K562 (cell line): Measurements from ENCODE around the gene ULK3. TPM values are rescaled to one million over a fixed set of nuclear protein-coding genes. Genes with fewer than 3 reads are reported as not detected.

Source experiments
- ATAC-seq: fragments of 200-7000 bp; cut with Tn5 transposase; 3 replicates; pipeline ENCODE4 v1.9.1; 2020; ENCODE audit warnings: moderate library complexity
- BruUV-seq: library from RNA; stranded (reverse); fragments of 400-500 nt; replicated peaks from 2 replicates; lab custom pipeline; 2021; lab: Mats Ljungman, UMichigan
- CTCF ChIA-PET: fragments of 300-600 bp; formaldehyde crosslinking; extraction: SDS; loops from one replicate; lab custom pipeline; 2021; ENCODE audit warnings: low intra/inter-chr PET ratio; lab: Yijun Ruan, JAX
- POLR2A ChIA-PET: fragments of 300-600, 350-650 bp; sonication (Branson Sonifier 250); formaldehyde crosslinking; extraction: SDS; loops from one replicate; lab custom pipeline; 2021; ENCODE audit warnings: antibody characterized with exemption, inconsistent platforms; lab: Yijun Ruan, JAX
- DNase-seq, 4 experiments: peaks; one replicate each; pipeline versions ENCODE4 v3.0.0 to v3.0.0-alpha.2; 2011 to 2018; ENCODE audit warnings: low spot score in 3 of 4, mixed read lengths in 3 of 4; ENCODE audit errors: extremely low read depth in 1 of 4
- FAIRE-seq: peaks from 2 replicates; lab custom pipeline; 2011; peaks lifted over from hg19 to GRCh38; lab: Jason Lieb, UNC
- H2AFZ ChIP-seq: 2 replicates; pipeline ENCODE4 v1.6.0; 2011; ENCODE audit warnings: low read depth, low read length, control low read depth, inconsistent platforms
- H3K27ac ChIP-seq: fragments of 200-600 bp; 3 replicates; pipeline ENCODE4 v1.8.0; 2011; ENCODE audit warnings: low read depth, mild to moderate bottlenecking, control low read depth, inconsistent platforms, low read length, moderate library complexity, mixed read lengths; ENCODE audit errors: extremely low read depth
- H3K27me3 ChIP-seq, 2 experiments: fragments of 300-600 bp in 1 of 2; 2 replicates in 1 of 2; 3 replicates in 1 of 2; pipeline versions ENCODE4 v1.6.0 to v1.8.0; 2011; ENCODE audit warnings: inconsistent platforms in 2 of 2, low read length in 2 of 2, mild to moderate bottlenecking in 1 of 2, mixed read lengths in 1 of 2, moderate library complexity in 1 of 2; ENCODE audit not compliant: control insufficient read depth in 2 of 2, insufficient read depth in 2 of 2
- H3K36me3 ChIP-seq: fragments of 300-600 bp; 3 replicates; pipeline ENCODE4 v1.8.0; 2011; ENCODE audit warnings: mild to moderate bottlenecking, low read length, inconsistent platforms; ENCODE audit not compliant: control insufficient read depth, insufficient read depth
- H3K4me1 ChIP-seq, 2 experiments: fragments of 200-600 bp in 1 of 2; replicated peaks in 1 of 2; 2 replicates in 1 of 2; 3 replicates in 1 of 2; pipeline versions ENCODE4 v1.5.1 to v1.8.0; 2011; ENCODE audit warnings: inconsistent platforms in 2 of 2, low read length in 2 of 2, mild to moderate bottlenecking in 1 of 2, mixed read lengths in 1 of 2, moderate library complexity in 1 of 2; ENCODE audit not compliant: control insufficient read depth in 2 of 2, insufficient read depth in 2 of 2
- H3K4me2 ChIP-seq: 2 replicates; pipeline ENCODE4 v1.6.1; 2011; ENCODE audit warnings: low read length, control low read depth, inconsistent platforms, mixed read lengths; ENCODE audit not compliant: insufficient read depth
- H3K4me3 ChIP-seq: fragments of 200-600 bp; sonication (generic), shearing (Covaris generic); 2 replicates; pipeline ENCODE4 v1.5.1; 2016; ENCODE audit warnings: control low read depth, inconsistent platforms
- H3K79me2 ChIP-seq: fragments of 200-600 bp; 3 replicates; pipeline ENCODE4 v1.8.0; 2011; ENCODE audit warnings: low read length, inconsistent platforms; ENCODE audit not compliant: control insufficient read depth, insufficient read depth
- H3K9ac ChIP-seq, 2 experiments: 2 replicates each; pipeline versions ENCODE4 v1.6.0 to v1.6.1; 2011; ENCODE audit warnings: low read depth in 2 of 2, low read length in 2 of 2, control low read depth in 1 of 2, inconsistent platforms in 1 of 2, mild to moderate bottlenecking in 1 of 2, mixed read lengths in 1 of 2; ENCODE audit not compliant: insufficient read depth in 1 of 2
- H3K9me1 ChIP-seq: one replicate; pipeline ENCODE4 v1.6.0; 2011; ENCODE audit warnings: inconsistent platforms, mild to moderate bottlenecking, low read length, moderate library complexity; ENCODE audit not compliant: control insufficient read depth, insufficient read depth
- H3K9me3 ChIP-seq: replicated peaks from 2 replicates; pipeline ENCODE4 v1.5.1; 2011; ENCODE audit warnings: low read depth, low read length, inconsistent platforms; ENCODE audit not compliant: control insufficient read depth, insufficient read depth
- H4K20me1 ChIP-seq: replicated peaks from 2 replicates; pipeline ENCODE4 v1.6.1; 2011; ENCODE audit warnings: low read length, inconsistent platforms, mixed read lengths; ENCODE audit not compliant: control insufficient read depth, insufficient read depth
- CBFA2T2 ChIP-seq: fragments of 450-650 bp; conservative IDR thresholded peaks from 2 replicates; pipeline ENCODE4 v1.6.1; 2017; ENCODE audit warnings: mild to moderate bottlenecking
- CBX1 ChIP-seq: sonication (generic); IDR thresholded peaks from 2 replicates; pipeline ENCODE4 v1.6.1; 2016; ENCODE audit warnings: antibody characterized with exemption, low read depth, mild to moderate bottlenecking
- CBX3 ChIP-seq, 2 experiments: IDR thresholded peaks; 1 replicate in 1 of 2; 2 replicates in 1 of 2; pipeline ENCODE4 v1.6.1; 2012; ENCODE audit warnings: inconsistent platforms in 2 of 2, low read length in 2 of 2, borderline replicate concordance in 1 of 2, control low read depth in 1 of 2
- CBX5 ChIP-seq: IDR thresholded peaks from 2 replicates; pipeline ENCODE4 v1.6.1; 2014; ENCODE audit warnings: low read depth, borderline replicate concordance
- HINFP ChIP-seq: fragments of 450-650 bp; conservative IDR thresholded peaks from 2 replicates; pipeline ENCODE4 v1.6.1; 2016; ENCODE audit warnings: missing genetic modification characterization, low read depth, mild to moderate bottlenecking, control low read depth, missing compliant biosample characterization
- RFX7 ChIP-seq: fragments of 250-450 bp; sonication (Bioruptor Pico); IDR thresholded peaks from 2 replicates; pipeline ENCODE4 v1.5.1; 2021; ENCODE audit warnings: mild to moderate bottlenecking
- SPI1 ChIP-seq: IDR thresholded peaks from 2 replicates; pipeline ENCODE4 v1.6.1; 2011; ENCODE audit warnings: low read depth, low read length, control low read depth, borderline replicate concordance
- SUPT5H ChIP-seq: fragments of 450-650 bp; IDR thresholded peaks from 2 replicates; pipeline ENCODE4 v1.6.1; 2016
- TCF3 ChIP-seq: sonication (generic); formaldehyde crosslinking; IDR thresholded peaks from 2 replicates; pipeline ENCODE4 v1.4.0; 2020; ENCODE audit warnings: mild to moderate bottlenecking, missing genetic modification reagents
- TRIM24 ChIP-seq, 2 experiments: fragments of 450-650 bp; IDR thresholded peaks; 2 replicates each; pipeline ENCODE4 v1.6.1; 2016
- TRIM28 ChIP-seq: fragments of 450-650 bp; IDR thresholded peaks from 2 replicates; pipeline ENCODE4 v1.6.1; 2017
- TSC22D4 ChIP-seq: fragments of 450-650 bp; IDR thresholded peaks from 2 replicates; pipeline ENCODE4 v1.6.1; 2016; ENCODE audit warnings: missing genetic modification characterization, missing biosample characterization, control low read depth
- ZFP36 ChIP-seq: fragments of 150-350 bp; IDR thresholded peaks from 2 replicates; pipeline ENCODE4 v1.6.1; 2018; ENCODE audit warnings: low read length, low read depth; ENCODE audit not compliant: partially characterized antibody
- WGBS: fragments of 100-300 bp; shearing (Covaris generic); methylation state at CpG from one replicate; pipeline ENCODE4 v1.1.6; 2016; ENCODE audit warnings: low coverage, mixed read lengths; ENCODE audit not compliant: insufficient coverage; ENCODE audit errors: missing lambda C conversion rate; 5-methylcytosine and 5-hydroxymethylcytosine counted together
- in situ Hi-C: fragments of 300-500 bp; cut with MboI; formaldehyde crosslinking; loops from 4 replicates; pipeline ENCODE4 v1.15.0; 2018; ENCODE audit warnings: inconsistent platforms, mixed read lengths
- intact Hi-C: fragments of 100-400 bp; cut with micrococcal nuclease; formaldehyde crosslinking; loops from 2 replicates; pipeline ENCODE4 v1.14.2; 2022
- polyA plus RNA-seq, 8 experiments: library from polyadenylated mRNA; depleted of rRNA in 4 of 8; stranded (reverse) in 5 of 8; unstranded in 3 of 8; fragments of >200 nt; fragmentation: Nextera tagmentation in 2 of 8; fragmentation: Illumina TruSeq in 1 of 8; extraction: Ambion mirVana in 2 of 8; extraction: Trizol in 1 of 8; gene quantifications; 2 replicates each; pipeline versions ENCODE4 v1.2.1 to v1.2.3, GENCODE V29; 2011 to 2014; ENCODE audit warnings: inconsistent platforms in 1 of 8, missing spikeins in 1 of 8
- total RNA-seq, 7 experiments: library from RNA; depleted of rRNA in 6 of 7; stranded (reverse); fragments of >200 nt in 6 of 7; fragmentation: Illumina TruSeq in 2 of 7; extraction: Trizol in 2 of 7; gene quantifications; 2 replicates each; pipeline versions ENCODE4 v1.2.1 to v1.2.3, GENCODE V29; 2011 to 2021; ENCODE audit warnings: low replicate concordance in 1 of 7

Gene ULK3
- total and polyA plus RNA-seq, 9 of the 15 experiments (the other 6 are each of a cell fraction or from before 2014, with no cell fraction given), result 0.68 to 68.0 (median 34.9) TPM

- Histone ChIP-seq H3K9me1 (peaks cover 7% of the 10 kb centered on the region), H3K27me3 (no peaks in the 10 kb centered on the region), H3K79me2 (peaks cover 74% of the 10 kb centered on the region), H3K4me3 (no peak overlapping the region), H3K36me3 (peaks cover 45% of the 10 kb centered on the region), H3K9ac (no peak overlapping the region), H3K9me3 (no peaks in the 10 kb centered on the region; the same call in 1 of the 2 replicates), H3K4me2 (no peak overlapping the region), H2AFZ (no peak overlapping the region), H3K4me1 (peaks cover 16 to 22% of the 10 kb centered on the region in 2 experiments; a peak in 3 of 5 replicates), H3K27ac (no peak overlapping the region), H4K20me1 (peaks cover 10% of the 10 kb centered on the region; the same call in 1 of the 2 replicates)
- DNase-seq, result no peak
- in situ Hi-C loops (no loop called here), intact Hi-C loops (no loop called here)
- ChIA-PET POLR2A (interaction anchor here (0.5 to 0.7 kb wide), 2 partner anchors 97 to 169 kb away, joined by 3 read pairs; no protein-coding TSS in a partner anchor), CTCF (no interaction called here)
- WGBS, result 87% methylated on average over 6 of the region's 6 CpGs
- ATAC-seq, result no peak
- no TSS peak for BruUV-seq
- TF ChIP-seq TRIM28, result 0 out of 2 replicates have a peak, but pooled peaks have one; percentile 11
- TF ChIP-seq RFX7, result no peak
- no peak for FAIRE-seq
Measured at GRCh38 chr15:74868059-74868458, 25.1 kb upstream of the ULK3 start.

- BruUV-seq, result no TSS peak
- in situ Hi-C loops, result no loop called here
- TF ChIP-seq TRIM28 (peak; percentile 82), TSC22D4 (no peak), CBX1 (peak; percentile 48; the same call in 1 of the 2 replicates), ZFP36 (peak; percentile 44), CBX5 (peak; percentile 87), CBX3 (IDR thresholded peaks at IDR 0.05; ENCODE audit: borderline replicate concordance in 1 of 2, low read length in 2 of 2) (peak in 1 of 2 experiments; percentile 95; a peak in 1 of 3 replicates), HINFP (no peak), TCF3 (peak; percentile 57), SPI1 (peak; percentile 70; the same call in 1 of the 2 replicates), SUPT5H (no peak), CBFA2T2 (peak; percentile 32; the same call in 1 of the 2 replicates), TRIM24 (IDR thresholded peaks at IDR 0.05) (peak in 1 of 2 experiments; percentile 51; a peak in 1 of 4 replicates)
Measured at GRCh38 chr15:74867466-74868038, 24.6 kb upstream of the ULK3 start.

More at GRCh38 chr15:74867466-74868038, 24.6 kb upstream of the ULK3 start:
- Histone ChIP-seq H2AFZ (no peak overlapping the region), H4K20me1 (peaks cover 8% of the 10 kb centered on the region; the same call in 1 of the 2 replicates), H3K4me3 (no peak overlapping the region), H3K79me2 (peaks cover 70% of the 10 kb centered on the region), H3K4me2 (no peak overlapping the region), H3K27ac (no peak overlapping the region), H3K36me3 (peaks cover 45% of the 10 kb centered on the region), H3K9me3 (no peaks in the 10 kb centered on the region; the same call in 1 of the 2 replicates), H3K4me1 (peaks cover 12 to 22% of the 10 kb centered on the region in 2 experiments; a peak in 3 of 5 replicates), H3K9ac (no peak overlapping the region), H3K9me1 (peaks cover 7% of the 10 kb centered on the region), H3K27me3 (no peaks in the 10 kb centered on the region)
- 25% methylated on average over 1 of the region's 1 CpG for WGBS
- DNase-seq (no peak), FAIRE-seq (no peak), ATAC-seq (no peak)
- POLR2A ChIA-PET, result interaction anchor here (0.7 to 1.2 kb wide), 2 partner anchors 9 to 169 kb away, joined by 3 to 5 read pairs; no protein-coding TSS in a partner anchor
- intact Hi-C loops, result no loop called here
- CTCF ChIA-PET, result no interaction called here
